Activated CD4-positive, alpha-beta T cell treated with anti-CD3 and anti-CD28 coated beads, Interleukin-2, amount 50 U/mL, for 48 hours (primary cell): ENCODE results near the gene ENO3.

Experiments used
- DNase-seq, 2 experiments: peaks; one replicate each; pipeline ENCODE4 v3.0.0-alpha.2; 2020

Gene ENO3

DNA sequence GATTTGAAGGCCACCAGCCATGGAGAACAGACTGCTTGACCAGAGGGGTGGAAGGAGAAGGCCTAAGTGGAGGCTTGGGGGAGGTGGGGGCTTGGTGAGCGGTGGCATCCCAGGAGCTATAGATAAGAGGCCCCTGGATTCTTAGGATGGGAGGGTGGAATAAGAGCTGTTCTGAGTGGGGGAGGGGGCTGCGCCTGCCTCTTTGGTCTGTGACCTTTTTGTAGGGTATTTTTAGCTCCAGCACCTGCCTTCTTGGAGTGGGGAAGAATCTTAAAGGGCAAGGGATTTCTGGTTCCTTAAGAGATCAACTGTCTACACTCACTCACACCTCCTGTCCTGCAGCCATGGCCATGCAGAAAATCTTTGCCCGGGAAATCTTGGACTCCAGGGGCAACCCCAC, 567 bp downstream of the ENO3 start:
- no peak for DNase-seq

DNA sequence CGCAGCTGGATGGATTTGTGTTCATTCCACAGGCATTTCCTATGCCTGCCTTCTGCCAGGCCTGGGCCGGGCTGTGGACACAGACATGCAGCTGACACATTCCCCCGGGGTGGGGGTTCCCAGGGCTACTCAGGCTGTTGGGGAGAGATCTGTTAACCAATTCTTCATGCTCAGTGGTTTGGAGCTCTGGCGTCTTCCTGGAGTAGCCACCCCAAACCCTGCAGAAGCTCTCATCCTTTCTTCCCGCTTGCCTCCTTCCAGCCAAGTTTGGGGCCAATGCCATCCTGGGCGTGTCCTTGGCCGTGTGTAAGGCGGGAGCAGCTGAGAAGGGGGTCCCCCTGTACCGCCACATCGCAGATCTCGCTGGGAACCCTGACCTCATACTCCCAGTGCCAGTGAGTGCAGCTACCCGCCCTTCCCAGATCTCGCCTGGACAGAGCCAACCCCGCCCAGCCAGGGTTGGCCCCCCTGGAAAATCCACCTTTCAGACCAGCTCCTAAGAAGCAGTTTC, 2.6 kb downstream of the ENO3 start:
- DNase-seq = no peak

DNA sequence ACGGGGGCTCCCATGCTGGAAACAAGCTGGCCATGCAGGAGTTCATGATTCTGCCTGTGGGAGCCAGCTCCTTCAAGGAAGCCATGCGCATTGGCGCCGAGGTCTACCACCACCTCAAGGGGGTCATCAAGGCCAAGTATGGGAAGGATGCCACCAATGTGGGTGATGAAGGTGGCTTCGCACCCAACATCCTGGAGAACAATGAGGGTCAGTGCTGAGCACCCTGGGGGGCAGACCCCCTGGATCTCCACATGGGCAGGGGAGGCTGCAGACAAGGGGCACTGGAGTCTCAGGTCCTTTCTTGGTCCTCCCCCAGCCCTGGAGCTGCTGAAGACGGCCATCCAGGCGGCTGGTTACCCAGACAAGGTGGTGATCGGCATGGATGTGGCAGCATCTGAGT, 4.2 kb downstream of the ENO3 start:
- no peak for DNase-seq

DNA sequence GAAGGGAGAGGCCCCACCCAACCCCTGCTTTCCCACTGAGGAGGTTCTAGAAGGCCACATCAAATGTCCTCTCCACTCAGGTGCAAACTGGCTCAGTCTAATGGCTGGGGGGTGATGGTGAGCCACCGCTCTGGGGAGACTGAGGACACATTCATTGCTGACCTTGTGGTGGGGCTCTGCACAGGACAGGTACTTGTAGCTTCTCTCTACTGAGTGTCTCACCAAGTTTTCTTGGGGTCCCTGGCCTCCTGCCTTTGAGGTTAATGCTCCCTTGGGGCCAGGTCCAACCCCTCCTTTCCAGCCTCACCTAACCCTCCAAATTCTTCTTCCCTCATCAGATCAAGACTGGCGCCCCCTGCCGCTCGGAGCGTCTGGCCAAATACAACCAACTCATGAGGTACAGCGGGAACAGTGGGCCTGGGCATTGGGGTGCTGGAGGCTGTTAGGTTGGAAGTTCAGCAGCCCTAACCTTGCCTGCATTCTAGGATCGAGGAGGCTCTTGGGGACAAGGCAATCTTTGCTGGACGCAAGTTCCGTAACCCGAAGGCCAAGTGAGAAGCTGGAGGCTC, 5.7 kb downstream of the ENO3 start:
- DNase-seq = peak; percentile 64 to 72

DNA sequence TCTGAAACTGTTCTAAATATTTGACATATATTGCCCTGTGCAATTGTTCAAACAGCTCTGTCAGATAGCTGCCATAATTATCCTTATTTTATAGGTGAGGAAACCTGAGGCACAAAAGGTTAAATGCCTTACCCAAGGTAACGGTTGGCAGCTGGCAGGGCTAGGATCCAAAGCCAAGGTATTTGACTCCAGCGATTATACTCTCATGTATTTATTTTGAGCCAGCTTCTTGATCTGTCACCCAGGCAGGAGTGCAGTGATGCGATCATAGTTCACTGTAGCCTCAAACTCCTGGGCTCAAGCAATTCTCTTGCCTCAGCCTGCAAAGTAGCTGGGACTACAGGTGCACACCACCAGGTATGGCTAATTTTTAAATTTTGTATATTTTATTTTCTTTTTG, 7.2 kb downstream of the ENO3 start:
- DNase-seq = no peak

DNA sequence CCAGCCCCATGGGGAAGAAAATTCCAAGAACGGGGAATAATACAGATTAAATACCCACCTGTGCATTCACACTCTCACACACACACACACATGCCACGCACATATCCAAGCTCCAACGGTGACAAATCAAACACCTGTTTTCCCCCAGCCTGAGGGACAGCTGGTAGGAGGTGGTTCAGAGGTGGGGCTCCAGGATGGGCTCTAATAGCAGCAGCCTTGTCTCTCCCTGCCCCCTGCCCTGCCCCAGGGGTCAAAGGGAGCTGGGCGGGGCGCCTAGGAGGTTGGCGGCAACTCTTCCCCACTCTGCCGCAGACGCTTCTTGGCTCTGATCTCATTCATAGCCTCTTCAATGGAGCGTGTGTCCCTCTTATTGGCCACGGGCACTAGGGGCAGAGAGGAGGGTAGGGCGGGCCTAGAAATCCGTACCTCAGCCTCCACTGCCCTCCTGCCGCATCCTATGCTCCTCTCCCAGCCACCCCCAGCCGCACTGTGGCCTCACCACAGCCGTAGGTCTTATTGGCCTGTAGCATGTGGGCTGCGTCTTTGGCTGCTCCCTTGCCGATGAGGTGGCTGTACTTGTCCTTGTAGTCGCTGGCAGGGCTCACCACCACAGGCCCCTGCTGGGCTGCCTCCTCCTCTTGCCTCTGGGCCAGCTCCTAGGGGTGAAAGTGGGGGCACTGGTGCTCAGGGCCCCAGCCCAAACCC, 8.5 kb downstream of the ENO3 start:
- no peak for DNase-seq

DNA sequence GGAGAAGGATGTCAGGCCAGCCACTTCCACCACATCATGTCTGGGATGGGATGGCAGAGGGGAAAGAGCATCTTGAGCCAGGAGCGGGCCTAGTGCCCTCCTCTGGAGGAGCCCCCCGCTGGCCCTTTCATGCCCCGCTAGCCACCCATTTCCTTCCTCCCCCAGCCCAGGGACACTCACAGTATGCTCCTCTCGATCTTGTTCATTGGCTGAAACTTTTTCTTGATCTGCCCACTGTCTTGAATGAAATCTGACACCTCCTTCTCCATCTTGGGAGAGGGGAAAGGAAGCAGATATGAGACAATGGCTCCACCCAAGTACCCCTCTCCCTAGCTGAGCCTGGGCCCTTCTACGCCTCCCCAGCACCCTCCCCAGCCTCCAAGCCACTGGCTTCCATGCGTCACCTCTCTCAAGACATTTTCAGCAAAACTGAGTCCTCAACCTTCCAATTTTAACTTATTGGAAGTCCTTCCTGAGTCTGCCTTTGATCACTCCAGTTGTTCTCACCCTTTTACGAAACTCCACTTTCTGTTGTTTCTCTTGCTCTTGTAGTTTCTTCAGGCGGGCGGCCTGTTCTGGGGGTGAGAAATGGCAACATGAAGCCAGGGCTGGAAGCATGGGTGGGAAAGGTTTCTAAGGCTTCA, 9.5 kb downstream of the ENO3 start:
- DNase-seq = no peak

DNA sequence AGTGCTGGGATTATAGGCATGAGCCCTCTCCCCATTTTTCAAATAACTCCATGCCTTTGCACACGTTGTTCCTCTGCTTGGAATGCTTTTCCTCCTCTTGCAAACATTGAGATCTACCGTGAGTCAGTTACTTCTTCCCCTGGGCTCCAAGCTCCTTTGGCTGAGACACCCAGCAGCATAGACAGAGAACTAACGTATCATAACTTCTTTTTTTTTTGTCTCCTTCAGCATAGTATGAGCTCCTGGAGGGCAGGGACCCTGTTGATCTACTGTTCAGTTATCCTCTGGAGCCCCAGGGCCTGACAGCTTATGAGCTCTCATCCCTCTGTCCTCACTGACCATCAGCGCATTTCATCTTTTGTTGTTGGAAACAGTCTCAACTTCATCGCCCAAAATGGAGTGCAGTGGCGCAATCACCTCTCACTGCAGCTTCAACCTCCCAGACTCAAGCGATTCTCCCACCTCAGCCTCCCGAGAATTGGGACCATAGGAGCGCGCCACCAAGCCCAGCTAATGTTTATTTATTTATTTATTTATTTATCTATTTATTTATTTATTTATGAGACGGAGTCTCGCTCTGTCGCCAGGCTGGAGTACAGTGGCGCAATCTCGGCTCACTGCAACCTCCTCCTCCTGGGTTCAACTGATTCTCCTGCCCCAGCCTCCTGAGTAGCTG, 14.5 kb downstream of the ENO3 start:
- DNase-seq = no peak

DNA sequence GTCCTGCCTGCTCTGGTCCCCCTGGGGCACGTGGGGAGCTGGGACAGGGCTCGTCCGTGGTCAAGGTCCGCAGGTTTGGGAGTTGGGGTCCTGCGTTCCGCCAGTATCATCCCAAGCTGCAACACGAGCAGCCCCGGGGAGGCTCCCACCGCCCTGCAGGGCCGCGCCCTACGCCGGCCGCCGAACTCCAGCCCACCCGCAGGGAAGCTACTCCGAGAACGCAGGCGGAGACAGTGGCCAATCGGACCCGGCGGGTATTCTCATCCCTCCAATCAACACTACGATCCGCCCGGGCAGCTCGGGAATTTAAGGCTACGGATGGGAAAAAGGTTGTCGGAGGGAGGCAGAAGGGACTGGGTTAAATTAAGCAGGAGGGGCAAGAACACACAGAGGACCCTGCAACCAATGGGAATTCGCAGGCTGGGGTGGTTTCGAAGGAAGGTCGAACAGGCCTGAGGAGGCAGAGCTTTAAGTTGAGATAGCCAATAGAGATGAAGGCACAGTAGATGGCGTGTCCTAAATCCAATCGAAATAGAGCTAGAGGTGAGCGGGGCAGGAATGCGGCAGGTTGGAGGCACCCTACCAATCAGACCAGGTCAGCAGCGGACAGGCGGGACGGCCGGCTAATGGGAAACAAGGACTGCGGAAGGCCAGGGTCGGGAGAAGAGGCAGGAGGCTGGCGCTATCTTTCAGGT, 16.1 kb downstream of the ENO3 start:
- peak; percentile 93 to 96 for DNase-seq

DNA sequence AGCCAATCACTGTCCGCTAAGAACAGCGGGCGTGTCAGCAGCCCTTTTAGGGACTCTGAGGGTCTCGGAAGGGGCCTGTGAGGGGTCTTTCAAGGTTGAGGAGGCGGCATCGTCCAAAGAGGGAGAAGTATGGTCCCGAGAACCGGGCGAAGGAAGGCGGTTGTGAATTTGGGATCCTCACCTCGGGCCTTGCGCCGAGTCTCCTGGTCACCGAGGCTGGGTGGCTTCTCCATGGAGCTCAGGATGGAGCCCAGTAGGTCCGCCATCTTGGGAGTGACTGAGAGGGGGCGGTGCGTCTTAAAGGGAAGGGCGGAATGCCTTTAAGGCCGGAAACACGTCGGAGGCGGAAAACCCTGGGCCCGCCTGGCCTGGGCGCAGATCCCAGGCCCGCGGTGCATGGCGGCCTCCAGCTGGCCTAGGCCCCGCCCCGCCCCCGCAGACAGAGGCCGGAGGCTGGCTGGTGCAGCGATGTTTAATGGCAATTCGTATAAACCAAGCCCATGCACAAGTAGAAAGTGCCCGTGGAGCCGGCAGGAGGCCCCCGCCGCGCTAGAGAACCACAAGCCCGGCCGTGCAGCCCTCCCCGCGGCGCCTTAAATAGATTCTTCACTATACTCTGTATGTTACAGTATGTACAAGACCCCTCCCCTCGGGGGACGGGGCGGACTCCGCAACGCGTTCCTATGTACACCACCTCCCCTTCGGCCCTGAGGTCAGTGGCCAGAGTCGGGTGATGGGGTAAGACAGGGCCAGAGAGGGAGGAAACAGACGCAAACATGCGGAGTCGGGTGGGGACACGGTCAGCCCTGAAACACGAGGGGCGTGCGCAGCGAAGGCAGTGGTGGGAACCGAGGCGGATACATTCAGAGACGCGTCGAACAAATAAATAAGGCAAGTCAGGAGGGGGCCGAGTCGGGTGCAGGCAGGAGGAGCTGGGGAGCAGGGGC, 16.9 kb downstream of the ENO3 start, which contains the start of gene SPAG7:
Gene SPAG7, minus strand, starts transcription at position 279 of the 947 bp plus-strand sequence. Its CDS starts 13 bp downstream, at position 266.
- peak; percentile 94 to 95 for DNase-seq

DNA sequence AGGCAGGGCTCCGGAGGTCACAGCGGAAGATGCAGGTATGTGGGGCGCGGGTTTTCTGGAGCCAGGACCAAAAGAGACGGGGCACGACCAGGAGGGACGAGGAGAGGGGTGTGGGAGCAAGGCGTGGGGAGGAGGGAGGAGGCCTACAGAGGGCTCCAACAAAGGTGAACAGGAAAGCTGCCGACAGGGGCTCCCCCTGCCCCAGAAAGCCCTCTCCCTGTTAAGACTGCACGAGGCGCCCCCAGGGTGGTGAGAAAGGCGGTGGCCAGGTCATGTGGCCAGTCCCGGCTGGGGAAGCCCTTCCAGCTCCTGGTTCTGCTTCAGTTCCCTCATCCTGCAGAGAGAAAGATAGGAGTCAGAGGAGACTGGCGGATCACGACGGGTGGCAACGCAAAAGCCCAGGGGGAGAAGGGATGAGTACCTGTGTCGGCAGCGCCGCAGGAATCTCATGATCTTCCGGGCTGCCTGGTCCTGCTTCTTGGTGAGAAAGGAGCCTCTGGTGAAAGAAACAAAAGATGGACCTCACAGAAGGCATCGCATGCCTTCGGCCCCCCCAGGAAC, 17.6 kb downstream of the ENO3 start:
- peak; percentile 43 to 60 for DNase-seq

DNA sequence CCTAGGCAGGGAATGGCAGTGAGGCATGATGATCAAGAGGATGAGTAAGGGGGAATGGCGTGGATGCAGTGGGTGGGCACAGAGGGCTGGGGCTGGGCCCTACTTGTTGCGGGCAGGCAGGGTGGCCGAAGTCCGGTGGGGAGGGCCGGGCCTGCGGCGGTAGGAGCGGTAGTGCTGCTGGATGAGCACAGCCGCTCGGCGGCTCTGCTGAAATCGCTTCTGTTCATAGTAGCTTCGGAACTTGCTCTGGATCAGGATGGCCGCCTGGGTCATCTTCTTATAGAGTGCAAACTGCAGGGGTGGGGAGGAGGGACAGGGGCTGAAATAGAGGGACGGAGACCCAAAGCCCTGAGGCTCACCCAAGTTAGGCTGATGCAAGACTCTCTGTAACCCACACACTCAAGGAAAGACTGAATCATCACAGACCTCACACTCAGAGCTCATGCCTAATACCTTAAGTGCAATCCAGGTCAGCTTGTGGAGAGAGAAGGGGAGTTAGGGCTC, 18.2 kb downstream of the ENO3 start:
- DNase-seq = peak in 1 of 2 experiments; percentile 59

DNA sequence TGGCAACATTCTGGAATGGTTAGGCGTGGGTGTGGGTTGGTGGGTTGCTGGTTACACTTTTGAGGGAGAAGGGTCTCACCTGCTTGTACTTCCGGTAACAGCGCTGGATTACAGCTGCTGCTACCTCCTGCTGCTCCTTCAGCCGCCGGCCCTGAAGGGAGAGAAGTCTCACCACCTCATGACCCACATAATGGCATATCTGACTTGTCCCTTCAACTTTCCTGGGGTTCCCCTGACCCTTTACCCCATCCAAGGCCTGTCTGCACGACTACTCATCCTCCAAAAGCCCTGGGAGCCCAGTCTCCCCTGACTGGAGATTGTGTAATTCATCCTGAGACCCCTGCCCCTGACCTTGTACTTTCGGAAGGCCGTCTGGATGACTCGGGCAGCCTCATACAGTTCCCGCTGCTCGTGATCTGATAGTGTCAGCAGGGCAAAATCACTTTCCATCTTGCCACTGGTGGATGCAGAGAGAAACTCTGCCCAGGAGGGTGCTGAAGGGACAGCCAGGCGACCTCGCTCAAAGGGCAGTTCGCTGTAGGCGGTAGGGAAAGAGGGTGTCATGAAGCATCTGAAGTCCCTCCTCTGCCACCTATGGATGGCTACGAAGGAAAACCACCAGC, 18.7 kb downstream of the ENO3 start:
- peak; percentile 54 to 67 for DNase-seq

DNA sequence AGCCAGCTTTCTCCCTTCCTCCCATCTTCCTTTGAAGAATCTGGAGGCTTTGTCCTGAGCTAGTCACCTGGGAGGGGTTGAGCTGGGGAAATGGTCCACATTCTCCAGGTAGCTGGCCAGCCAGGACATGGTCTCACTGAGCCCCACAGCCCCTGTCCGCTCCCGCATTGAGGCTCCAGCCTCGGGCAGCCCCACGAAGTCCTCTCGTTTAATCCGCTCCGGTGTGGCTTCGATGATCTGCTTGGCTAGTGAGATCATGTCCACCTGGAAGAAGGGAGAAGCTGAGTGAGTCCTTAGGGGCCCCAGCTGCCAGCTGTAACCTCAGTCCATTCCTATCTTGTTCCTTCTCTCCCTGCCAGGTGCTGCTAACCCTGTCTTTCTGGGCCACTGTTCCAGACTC, 19.4 kb downstream of the ENO3 start:
- no peak for DNase-seq

DNA sequence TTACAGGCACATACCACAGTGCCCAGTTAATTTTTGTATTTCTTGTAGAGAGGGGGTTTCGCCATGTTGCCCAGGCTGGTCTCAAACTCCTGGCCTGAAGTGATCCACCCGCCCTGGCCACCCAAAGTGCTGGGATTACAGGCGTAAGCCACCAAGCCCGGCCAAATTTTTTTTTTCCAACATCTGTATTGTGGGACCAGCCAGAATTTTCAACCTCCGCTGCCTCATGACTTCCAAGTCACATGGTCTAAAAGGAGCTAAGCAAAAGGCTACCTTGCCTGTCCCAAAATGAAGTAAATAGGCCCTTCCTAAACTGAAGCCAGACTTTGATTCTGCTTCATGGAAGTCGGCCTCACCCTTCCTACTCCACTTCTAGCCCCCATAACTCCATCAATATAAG, 20.9 kb downstream of the ENO3 start:
- DNase-seq = no peak

DNA sequence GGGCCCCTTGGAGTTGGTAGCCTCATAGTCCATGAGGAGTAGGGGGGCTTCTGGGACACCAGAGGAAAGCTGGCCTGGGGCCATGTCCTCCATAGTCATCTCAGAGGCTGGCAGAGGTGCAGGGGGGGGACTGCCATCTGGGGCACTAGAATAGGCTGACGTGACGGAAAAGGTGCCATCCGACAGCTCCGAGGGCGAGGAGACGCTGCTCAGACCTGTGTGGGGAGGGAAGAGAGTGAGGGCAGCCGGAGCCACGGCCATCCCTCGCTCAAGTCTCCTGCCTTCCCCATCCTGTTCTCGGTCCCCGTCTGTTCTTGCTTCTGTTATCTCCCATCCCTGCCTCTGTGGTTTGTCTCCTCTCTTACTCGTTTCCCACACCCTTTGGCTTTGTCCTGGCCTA, 21.4 kb downstream of the ENO3 start:
- no peak for DNase-seq

DNA sequence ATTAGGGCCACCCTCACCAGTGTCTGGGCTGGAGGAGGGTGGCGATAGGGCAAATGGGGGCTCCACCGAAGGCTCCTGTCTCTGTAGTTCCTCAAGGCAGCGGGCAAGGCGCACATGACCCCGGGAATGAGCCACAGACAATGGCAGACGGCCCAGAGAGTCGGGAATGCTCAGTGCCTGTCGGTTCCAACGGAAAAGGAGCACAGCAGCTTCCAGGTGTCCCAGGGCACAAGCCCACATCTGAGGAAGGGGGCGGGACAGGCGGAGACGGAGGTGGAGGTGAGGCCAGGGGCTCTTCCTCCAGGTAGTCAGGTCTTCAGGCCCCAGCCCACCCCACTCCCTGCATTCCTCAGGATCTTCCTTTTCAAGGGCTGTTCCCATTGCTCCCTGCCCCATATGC, 21.8 kb downstream of the ENO3 start:
- DNase-seq = no peak

DNA sequence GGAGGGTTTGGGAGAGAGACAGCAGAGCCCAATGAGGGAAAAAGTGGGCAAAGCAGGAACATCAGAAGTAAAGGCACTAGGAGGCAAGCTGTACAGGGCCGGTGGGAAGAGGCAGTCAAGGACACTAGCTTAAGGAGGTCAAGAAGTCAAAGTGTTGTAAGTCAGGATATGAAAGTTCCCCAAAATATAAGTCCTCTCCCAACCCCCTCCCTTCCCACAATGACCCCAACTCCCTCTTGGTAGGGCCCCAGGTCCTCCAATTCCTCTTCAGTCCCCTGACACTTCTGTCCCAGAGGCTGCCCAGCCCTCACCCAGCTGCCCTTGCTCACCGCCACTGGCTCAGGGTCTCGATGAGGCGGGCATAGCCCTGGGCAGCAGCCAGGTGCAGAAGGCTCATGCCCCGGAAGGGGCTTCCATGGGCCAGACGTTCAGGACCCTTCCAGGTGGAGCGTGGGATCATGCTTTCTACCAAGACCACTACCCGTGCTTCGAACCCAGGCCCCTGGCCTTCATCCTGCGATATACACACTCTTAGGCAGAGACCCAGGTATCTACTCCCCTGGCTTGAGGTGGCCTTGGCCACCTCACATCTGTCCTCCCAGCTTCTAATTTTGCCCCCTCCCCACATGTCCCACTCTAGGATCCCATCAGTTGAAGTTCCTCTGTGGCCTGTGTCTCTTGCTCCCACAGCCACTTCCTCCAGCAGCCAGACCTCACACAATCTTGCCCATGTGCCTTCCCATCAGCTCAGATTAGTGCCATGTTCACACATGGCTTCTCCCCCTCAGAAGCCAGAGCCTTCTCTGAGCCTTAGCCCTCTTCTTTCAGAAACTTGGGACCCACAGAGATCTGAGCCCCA, 22.6 kb downstream of the ENO3 start:
- no peak for DNase-seq

DNA sequence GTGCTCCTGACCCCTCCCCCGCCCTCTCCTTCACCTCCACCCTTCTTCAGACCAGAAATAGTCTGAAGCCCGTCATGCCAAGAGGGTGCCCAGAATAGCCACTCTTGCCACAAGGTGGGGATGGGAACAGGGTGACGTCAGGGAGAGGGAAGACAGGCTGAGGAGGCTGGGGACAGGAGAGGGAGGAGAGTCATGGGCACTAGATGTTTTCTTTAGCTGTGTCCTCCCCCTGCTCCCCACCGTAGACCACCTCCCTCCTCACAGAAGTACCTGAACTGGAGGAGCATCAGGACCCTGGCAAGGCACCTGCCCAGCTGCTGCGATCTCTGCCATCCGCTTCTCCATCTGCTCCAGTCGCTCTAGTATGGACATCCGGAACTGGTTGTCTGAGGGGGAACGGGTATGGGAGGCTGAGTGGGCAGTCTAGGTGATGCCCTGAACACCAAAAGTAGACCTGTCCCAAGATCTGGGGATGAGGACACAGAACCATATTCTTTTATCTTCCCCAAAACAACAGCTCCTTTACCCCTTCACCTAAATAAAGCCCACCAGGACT, 23.3 kb downstream of the ENO3 start:
- no peak for DNase-seq
